HEK293 (cell line): ENCODE results near the gene HSPG2.

ENCODE experiments used
- OSR2 ChIP-seq: fragments of 450-650 bp; formaldehyde crosslinking; IDR thresholded peaks from 2 replicates; pipeline ENCODE4 v1.5.1; 2016; ENCODE audit warnings: missing biosample characterization, missing genetic modification characterization
- SCRT2 ChIP-seq: fragments of 450-650 bp; formaldehyde crosslinking; IDR thresholded peaks from 2 replicates; pipeline ENCODE4 v1.5.1; 2016; ENCODE audit warnings: missing biosample characterization, missing genetic modification characterization
- SP7 ChIP-seq: fragments of 450-650 bp; formaldehyde crosslinking; IDR thresholded peaks from 2 replicates; pipeline ENCODE4 v1.5.1; 2016; ENCODE audit warnings: missing biosample characterization, missing genetic modification characterization
- TRIM28 ChIP-seq: IDR thresholded peaks from 2 replicates; pipeline ENCODE4 v1.6.1; 2011; ENCODE audit warnings: low read length, control low read depth, borderline replicate concordance
- ZBTB48 ChIP-seq: fragments of 450-650 bp; formaldehyde crosslinking; IDR thresholded peaks from 2 replicates; pipeline ENCODE4 v1.5.1; 2016; ENCODE audit warnings: missing biosample characterization, missing genetic modification characterization
- ZFP69B ChIP-seq: fragments of 450-650 bp; formaldehyde crosslinking; IDR thresholded peaks from 2 replicates; pipeline ENCODE4 v1.5.1; 2016; ENCODE audit warnings: missing biosample characterization, missing genetic modification characterization
- ZNF114 ChIP-seq: fragments of 450-650 bp; formaldehyde crosslinking; IDR thresholded peaks from 2 replicates; pipeline ENCODE4 v1.5.0; 2017; ENCODE audit warnings: missing biosample characterization, missing genetic modification characterization
- ZNF138 ChIP-seq: fragments of 450-650 bp; formaldehyde crosslinking; IDR thresholded peaks from 2 replicates; pipeline ENCODE4 v1.5.1; 2016; ENCODE audit warnings: missing biosample characterization, missing genetic modification characterization, borderline replicate concordance
- ZNF157 ChIP-seq: fragments of 450-650 bp; formaldehyde crosslinking; IDR thresholded peaks from 2 replicates; pipeline ENCODE4 v1.5.1; 2016; ENCODE audit warnings: missing biosample characterization, missing genetic modification characterization
- ZNF184 ChIP-seq: fragments of 450-650 bp; IDR thresholded peaks from 2 replicates; pipeline ENCODE4 v1.5.1; 2018; ENCODE audit warnings: missing biosample characterization, mild to moderate bottlenecking, missing genetic modification characterization
- ZNF211 ChIP-seq: fragments of 450-650 bp; formaldehyde crosslinking; IDR thresholded peaks from 2 replicates; pipeline ENCODE4 v1.5.1; 2016; ENCODE audit warnings: low read depth, missing biosample characterization, missing genetic modification characterization
- ZNF23 ChIP-seq: fragments of 450-650 bp; formaldehyde crosslinking; IDR thresholded peaks from 2 replicates; pipeline ENCODE4 v1.5.1; 2016; ENCODE audit warnings: missing biosample characterization, missing genetic modification characterization, borderline replicate concordance
- ZNF341 ChIP-seq: fragments of 450-650 bp; formaldehyde crosslinking; IDR thresholded peaks from 2 replicates; pipeline ENCODE4; 2016; ENCODE audit warnings: low read depth, missing biosample characterization, missing genetic modification characterization
- ZNF354C ChIP-seq: fragments of 450-650 bp; formaldehyde crosslinking; IDR thresholded peaks from 2 replicates; pipeline ENCODE4 v1.5.1; 2016; ENCODE audit warnings: missing biosample characterization, missing genetic modification characterization, low read depth, borderline replicate concordance
- ZNF366 ChIP-seq: fragments of 450-650 bp; formaldehyde crosslinking; conservative IDR thresholded peaks from 2 replicates; pipeline ENCODE4 v1.5.1; 2016; ENCODE audit warnings: missing biosample characterization, missing genetic modification characterization
- ZNF394 ChIP-seq: fragments of 450-650 bp; formaldehyde crosslinking; IDR thresholded peaks from 2 replicates; pipeline ENCODE4 v1.5.1; 2016; ENCODE audit warnings: missing biosample characterization, missing genetic modification characterization, mild to moderate bottlenecking, moderate library complexity, borderline replicate concordance
- ZNF433 ChIP-seq: fragments of 450-650 bp; formaldehyde crosslinking; IDR thresholded peaks from 2 replicates; pipeline ENCODE4 v1.5.1; 2016; ENCODE audit warnings: missing biosample characterization, missing genetic modification characterization, low read depth
- ZNF530 ChIP-seq: fragments of 450-650 bp; formaldehyde crosslinking; IDR thresholded peaks from 2 replicates; pipeline ENCODE4 v1.5.1; 2016; ENCODE audit warnings: low read depth, missing biosample characterization, missing genetic modification characterization
- ZNF558 ChIP-seq: fragments of 450-650 bp; formaldehyde crosslinking; IDR thresholded peaks from 2 replicates; pipeline ENCODE4 v1.5.1; 2016; ENCODE audit warnings: missing biosample characterization, missing genetic modification characterization
- ZNF610 ChIP-seq: fragments of 450-650 bp; formaldehyde crosslinking; IDR thresholded peaks from 2 replicates; pipeline ENCODE4 v1.5.1; 2016; ENCODE audit warnings: missing biosample characterization, missing genetic modification characterization, borderline replicate concordance
- ZNF626 ChIP-seq: fragments of 450-650 bp; sonication (Bioruptor Pico); formaldehyde crosslinking; IDR thresholded peaks from 2 replicates; pipeline ENCODE4 v1.5.1; 2018; ENCODE audit warnings: missing biosample characterization, missing genetic modification characterization, inconsistent platforms
- ZNF654 ChIP-seq: fragments of 450-650 bp; formaldehyde crosslinking; IDR thresholded peaks from 2 replicates; pipeline ENCODE4 v1.5.1; 2016; ENCODE audit warnings: low read depth, missing biosample characterization, missing genetic modification characterization
- ZNF677 ChIP-seq: fragments of 450-650 bp; IDR thresholded peaks from 2 replicates; pipeline ENCODE4 v1.5.0; 2018; ENCODE audit warnings: missing biosample characterization, mild to moderate bottlenecking, missing genetic modification characterization, moderate library complexity
- ZNF776 ChIP-seq: fragments of 450-650 bp; formaldehyde crosslinking; IDR thresholded peaks from 2 replicates; pipeline ENCODE4 v1.5.0; 2017; ENCODE audit warnings: missing biosample characterization, missing genetic modification characterization, borderline replicate concordance
- ZNF843 ChIP-seq: fragments of 450-650 bp; formaldehyde crosslinking; IDR thresholded peaks from 2 replicates; pipeline ENCODE4 v1.5.1; 2016; ENCODE audit warnings: missing biosample characterization, missing genetic modification characterization
- TF ChIP-seq, protein P1 (sequence below): fragments of 450-650 bp; formaldehyde crosslinking; IDR thresholded peaks from 2 replicates; pipeline ENCODE4 v1.5.1; 2016; ENCODE audit warnings: missing biosample characterization, missing genetic modification characterization
- TF ChIP-seq, protein P2 (sequence below): fragments of 450-650 bp; formaldehyde crosslinking; IDR thresholded peaks from 2 replicates; pipeline ENCODE4 v1.5.1; 2016; ENCODE audit warnings: missing biosample characterization, missing genetic modification characterization
- TF ChIP-seq, protein P3 (sequence below): fragments of 450-650 bp; formaldehyde crosslinking; IDR thresholded peaks from 2 replicates; pipeline ENCODE4 v1.5.1; 2016; ENCODE audit warnings: missing biosample characterization, missing genetic modification characterization
- TF ChIP-seq, protein P4 (sequence below): fragments of 450-650 bp; formaldehyde crosslinking; IDR thresholded peaks from 2 replicates; pipeline ENCODE4 v1.5.1; 2017; ENCODE audit warnings: missing biosample characterization, missing genetic modification characterization
- TF ChIP-seq, protein P5 (sequence below): fragments of 450-650 bp; formaldehyde crosslinking; IDR thresholded peaks from 2 replicates; pipeline ENCODE4 v1.5.1; 2016; ENCODE audit warnings: missing biosample characterization, missing genetic modification characterization
- TF ChIP-seq, protein P6 (sequence below): fragments of 450-650 bp; formaldehyde crosslinking; IDR thresholded peaks from 2 replicates; pipeline ENCODE4 v1.5.1; 2016; ENCODE audit warnings: missing biosample characterization, missing genetic modification characterization

HSPG2 gene

DNA sequence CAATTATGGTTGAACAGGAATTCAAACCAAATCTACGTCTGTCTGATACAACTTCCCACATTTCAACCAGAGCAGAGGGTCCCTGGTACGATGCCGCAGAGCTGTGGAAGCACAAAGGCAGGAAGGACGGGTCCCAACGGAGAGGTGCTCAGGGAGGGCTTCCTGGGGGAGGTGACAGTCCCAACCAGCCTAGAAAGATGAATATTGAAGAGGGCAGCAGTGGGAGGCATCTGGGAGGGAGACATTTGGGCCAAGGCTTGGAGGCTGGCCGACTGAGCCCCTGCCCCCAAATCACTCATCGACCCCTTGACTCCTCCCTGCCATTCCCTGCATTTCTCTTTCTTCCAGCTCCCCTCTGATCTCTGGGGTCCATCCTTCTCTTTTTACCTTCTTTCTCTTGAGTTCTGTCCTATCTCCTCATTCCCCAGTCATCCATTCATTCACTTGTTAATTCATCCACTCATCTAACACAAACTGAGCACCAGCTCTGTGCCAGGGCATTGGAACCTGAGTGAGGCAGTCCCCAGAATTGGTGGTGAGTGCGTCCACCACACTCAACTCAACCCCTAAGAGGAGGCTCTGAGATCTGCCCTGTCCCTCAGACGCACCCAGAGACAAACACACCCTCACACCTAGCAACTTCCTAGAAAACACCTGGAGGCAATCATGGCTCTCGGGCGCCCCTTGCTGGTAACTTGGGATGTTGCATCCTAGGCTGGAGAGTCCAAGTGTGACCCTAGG lies 26.5 kb upstream of the HSPG2 start (continued):
- TF ChIP-seq, protein P1, sequence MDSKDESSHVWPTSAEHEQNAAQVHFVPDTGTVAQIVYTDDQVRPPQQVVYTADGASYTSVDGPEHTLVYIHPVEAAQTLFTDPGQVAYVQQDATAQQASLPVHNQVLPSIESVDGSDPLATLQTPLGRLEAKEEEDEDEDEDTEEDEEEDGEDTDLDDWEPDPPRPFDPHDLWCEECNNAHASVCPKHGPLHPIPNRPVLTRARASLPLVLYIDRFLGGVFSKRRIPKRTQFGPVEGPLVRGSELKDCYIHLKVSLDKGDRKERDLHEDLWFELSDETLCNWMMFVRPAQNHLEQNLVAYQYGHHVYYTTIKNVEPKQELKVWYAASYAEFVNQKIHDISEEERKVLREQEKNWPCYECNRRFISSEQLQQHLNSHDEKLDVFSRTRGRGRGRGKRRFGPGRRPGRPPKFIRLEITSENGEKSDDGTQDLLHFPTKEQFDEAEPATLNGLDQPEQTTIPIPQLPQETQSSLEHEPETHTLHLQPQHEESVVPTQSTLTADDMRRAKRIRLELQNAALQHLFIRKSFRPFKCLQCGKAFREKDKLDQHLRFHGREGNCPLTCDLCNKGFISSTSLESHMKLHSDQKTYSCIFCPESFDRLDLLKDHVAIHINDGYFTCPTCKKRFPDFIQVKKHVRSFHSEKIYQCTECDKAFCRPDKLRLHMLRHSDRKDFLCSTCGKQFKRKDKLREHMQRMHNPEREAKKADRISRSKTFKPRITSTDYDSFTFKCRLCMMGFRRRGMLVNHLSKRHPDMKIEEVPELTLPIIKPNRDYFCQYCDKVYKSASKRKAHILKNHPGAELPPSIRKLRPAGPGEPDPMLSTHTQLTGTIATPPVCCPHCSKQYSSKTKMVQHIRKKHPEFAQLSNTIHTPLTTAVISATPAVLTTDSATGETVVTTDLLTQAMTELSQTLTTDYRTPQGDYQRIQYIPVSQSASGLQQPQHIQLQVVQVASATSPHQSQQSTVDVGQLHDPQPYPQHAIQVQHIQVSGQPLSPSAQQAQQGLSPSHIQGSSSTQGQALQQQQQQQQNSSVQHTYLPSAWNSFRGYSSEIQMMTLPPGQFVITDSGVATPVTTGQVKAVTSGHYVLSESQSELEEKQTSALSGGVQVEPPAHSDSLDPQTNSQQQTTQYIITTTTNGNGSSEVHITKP (tag by site-specific recombination): no peak
- TF ChIP-seq ZNF530 (tag by site-specific recombination): no peak
- no peak for TF ChIP-seq ZNF341 (tag by site-specific recombination)
- TF ChIP-seq TRIM28: no peak
- TF ChIP-seq ZFP69B: no peak
- no peak for TF ChIP-seq ZNF558 (tag by site-specific recombination)
- no peak for TF ChIP-seq ZNF354C (tag by site-specific recombination)
- no peak for TF ChIP-seq ZNF626 (tag by site-specific recombination)
- peak; percentile 81 for TF ChIP-seq ZNF654 (tag by site-specific recombination)
- TF ChIP-seq ZNF114 (tag by site-specific recombination): no peak
- TF ChIP-seq OSR2 (tag by site-specific recombination): no peak
- TF ChIP-seq ZNF366: peak; percentile 40; the same call in 1 of the 2 replicates
- TF ChIP-seq, protein P2, sequence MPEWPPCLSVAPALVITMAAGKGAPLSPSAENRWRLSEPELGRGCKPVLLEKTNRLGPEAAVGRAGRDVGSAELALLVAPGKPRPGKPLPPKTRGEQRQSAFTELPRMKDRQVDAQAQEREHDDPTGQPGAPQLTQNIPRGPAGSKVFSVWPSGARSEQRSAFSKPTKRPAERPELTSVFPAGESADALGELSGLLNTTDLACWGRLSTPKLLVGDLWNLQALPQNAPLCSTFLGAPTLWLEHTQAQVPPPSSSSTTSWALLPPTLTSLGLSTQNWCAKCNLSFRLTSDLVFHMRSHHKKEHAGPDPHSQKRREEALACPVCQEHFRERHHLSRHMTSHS: no peak
- no peak for TF ChIP-seq ZNF677 (tag by site-specific recombination)
- no peak for TF ChIP-seq ZNF610 (tag by site-specific recombination)
- TF ChIP-seq ZNF433 (tag by site-specific recombination): no peak
- TF ChIP-seq ZNF184: no peak
- no peak for TF ChIP-seq ZNF211 (tag by site-specific recombination)
- TF ChIP-seq SP7 (tag by site-specific recombination): no peak
- TF ChIP-seq, protein P3, sequence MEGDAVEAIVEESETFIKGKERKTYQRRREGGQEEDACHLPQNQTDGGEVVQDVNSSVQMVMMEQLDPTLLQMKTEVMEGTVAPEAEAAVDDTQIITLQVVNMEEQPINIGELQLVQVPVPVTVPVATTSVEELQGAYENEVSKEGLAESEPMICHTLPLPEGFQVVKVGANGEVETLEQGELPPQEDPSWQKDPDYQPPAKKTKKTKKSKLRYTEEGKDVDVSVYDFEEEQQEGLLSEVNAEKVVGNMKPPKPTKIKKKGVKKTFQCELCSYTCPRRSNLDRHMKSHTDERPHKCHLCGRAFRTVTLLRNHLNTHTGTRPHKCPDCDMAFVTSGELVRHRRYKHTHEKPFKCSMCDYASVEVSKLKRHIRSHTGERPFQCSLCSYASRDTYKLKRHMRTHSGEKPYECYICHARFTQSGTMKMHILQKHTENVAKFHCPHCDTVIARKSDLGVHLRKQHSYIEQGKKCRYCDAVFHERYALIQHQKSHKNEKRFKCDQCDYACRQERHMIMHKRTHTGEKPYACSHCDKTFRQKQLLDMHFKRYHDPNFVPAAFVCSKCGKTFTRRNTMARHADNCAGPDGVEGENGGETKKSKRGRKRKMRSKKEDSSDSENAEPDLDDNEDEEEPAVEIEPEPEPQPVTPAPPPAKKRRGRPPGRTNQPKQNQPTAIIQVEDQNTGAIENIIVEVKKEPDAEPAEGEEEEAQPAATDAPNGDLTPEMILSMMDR (tag by site-specific recombination): peak; percentile 81
- no peak for TF ChIP-seq SCRT2 (tag by site-specific recombination)
- TF ChIP-seq, protein P4, sequence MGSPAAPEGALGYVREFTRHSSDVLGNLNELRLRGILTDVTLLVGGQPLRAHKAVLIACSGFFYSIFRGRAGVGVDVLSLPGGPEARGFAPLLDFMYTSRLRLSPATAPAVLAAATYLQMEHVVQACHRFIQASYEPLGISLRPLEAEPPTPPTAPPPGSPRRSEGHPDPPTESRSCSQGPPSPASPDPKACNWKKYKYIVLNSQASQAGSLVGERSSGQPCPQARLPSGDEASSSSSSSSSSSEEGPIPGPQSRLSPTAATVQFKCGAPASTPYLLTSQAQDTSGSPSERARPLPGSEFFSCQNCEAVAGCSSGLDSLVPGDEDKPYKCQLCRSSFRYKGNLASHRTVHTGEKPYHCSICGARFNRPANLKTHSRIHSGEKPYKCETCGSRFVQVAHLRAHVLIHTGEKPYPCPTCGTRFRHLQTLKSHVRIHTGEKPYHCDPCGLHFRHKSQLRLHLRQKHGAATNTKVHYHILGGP (tag by site-specific recombination): peak; percentile 98
- TF ChIP-seq ZNF843 (tag by site-specific recombination): no peak
- TF ChIP-seq, protein P5, sequence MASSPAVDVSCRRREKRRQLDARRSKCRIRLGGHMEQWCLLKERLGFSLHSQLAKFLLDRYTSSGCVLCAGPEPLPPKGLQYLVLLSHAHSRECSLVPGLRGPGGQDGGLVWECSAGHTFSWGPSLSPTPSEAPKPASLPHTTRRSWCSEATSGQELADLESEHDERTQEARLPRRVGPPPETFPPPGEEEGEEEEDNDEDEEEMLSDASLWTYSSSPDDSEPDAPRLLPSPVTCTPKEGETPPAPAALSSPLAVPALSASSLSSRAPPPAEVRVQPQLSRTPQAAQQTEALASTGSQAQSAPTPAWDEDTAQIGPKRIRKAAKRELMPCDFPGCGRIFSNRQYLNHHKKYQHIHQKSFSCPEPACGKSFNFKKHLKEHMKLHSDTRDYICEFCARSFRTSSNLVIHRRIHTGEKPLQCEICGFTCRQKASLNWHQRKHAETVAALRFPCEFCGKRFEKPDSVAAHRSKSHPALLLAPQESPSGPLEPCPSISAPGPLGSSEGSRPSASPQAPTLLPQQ: no peak
- TF ChIP-seq ZNF776 (tag by site-specific recombination): no peak
- TF ChIP-seq ZNF23 (tag by site-specific recombination): no peak
- no peak for TF ChIP-seq ZNF138 (tag by site-specific recombination)
- no peak for TF ChIP-seq ZNF394 (tag by site-specific recombination)
- TF ChIP-seq ZBTB48 (tag by site-specific recombination): peak; percentile 63
- TF ChIP-seq, protein P6, sequence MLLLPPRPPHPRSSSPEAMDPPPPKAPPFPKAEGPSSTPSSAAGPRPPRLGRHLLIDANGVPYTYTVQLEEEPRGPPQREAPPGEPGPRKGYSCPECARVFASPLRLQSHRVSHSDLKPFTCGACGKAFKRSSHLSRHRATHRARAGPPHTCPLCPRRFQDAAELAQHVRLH (tag by site-specific recombination): no peak
- no peak for TF ChIP-seq ZNF157 (tag by site-specific recombination)
- TF ChIP-seq, all 188 proteins: peak for 10
